ENCODE results near the gene CUL5. TPM values are rescaled to one million over a fixed set of nuclear protein-coding genes. Genes with fewer than 3 reads are reported as not detected.

CUL5 gene
- polyA plus RNA-seq, 1 of the 3 experiments (the other 2 are of a cell fraction) = 8.0 TPM

GRCh38 chr11:108144615-108145014 lies 135.9 kb downstream of the CUL5 start:
- no peak overlapping the region for H3K27ac ChIP-seq (ENCODE audit: low read depth in 2 of 2, low read length in 1 of 2)
- CTCF ChIA-PET = interaction anchor here (1.6 kb wide), 1 partner anchor 10 kb away, joined by 5 read pairs; no protein-coding TSS in a partner anchor
- peaks cover 0 to 2% of the 10 kb centered on the region in 2 experiments; a peak in 1 of 4 replicates for H3K4me1 ChIP-seq (ENCODE audit: control insufficient read depth in 1 of 2, insufficient read depth in 2 of 2, low read depth in 1 of 2, low read length in 1 of 2)
- H3K4me3 ChIP-seq (ENCODE audit: low read depth in 2 of 2, low read length in 1 of 2) = no peak overlapping the region
- 95% methylated on average over 3 of the region's 3 CpGs for WGBS (ENCODE audit: low lambda C conversion rate)
- H4K20me1 ChIP-seq (ENCODE audit: insufficient read depth) = no peaks in the 10 kb centered on the region
- H3K79me2 ChIP-seq (ENCODE audit: insufficient read depth) = no peaks in the 10 kb centered on the region
- H3F3A ChIP-seq (replicated peaks; ENCODE audit: insufficient read depth) = peaks cover 4% of the 10 kb centered on the region
- H3K9me2 ChIP-seq = no peaks in the 10 kb centered on the region
- no peaks in the 10 kb centered on the region for H3K9me3 ChIP-seq
- TF ChIP-seq POLR2AphosphoS5 (IDR thresholded peaks at IDR 0.05; ENCODE audit: low read depth, low read length) = no peak
- no peak for TF ChIP-seq TAF1 (IDR thresholded peaks at IDR 0.05; ENCODE audit: borderline replicate concordance, low read depth, low read length)
- no peak for TF ChIP-seq SIN3A (IDR thresholded peaks at IDR 0.05; ENCODE audit: borderline replicate concordance, low read depth, low read length)
- no peak for TF ChIP-seq FOSL2 (IDR thresholded peaks at IDR 0.05; ENCODE audit: borderline replicate concordance, low read depth)
- TF ChIP-seq FOXM1 (IDR thresholded peaks at IDR 0.05; ENCODE audit: low read depth) = no peak
- TF ChIP-seq ELF1 (IDR thresholded peaks at IDR 0.05) = no peak
- no peak overlapping the region for H3K9ac ChIP-seq
- no peak overlapping the region for H2AFZ ChIP-seq (ENCODE audit: low read depth)
- H3K27me3 ChIP-seq (ENCODE audit: insufficient read depth) = no peaks in the 10 kb centered on the region
- no peak for DNase-seq
- H3K36me3 ChIP-seq (replicated peaks in 1 of 2; ENCODE audit: control insufficient read depth in 1 of 2, insufficient read depth in 2 of 2, low read length in 1 of 2) = peaks cover 69 to 88% of the 10 kb centered on the region in 2 experiments
- POLR2A ChIA-PET = no interaction called here
- H3K4me2 ChIP-seq = no peak overlapping the region

- no peak overlapping the region for H3K27ac ChIP-seq (ENCODE audit: low read depth in 2 of 2, low read length in 1 of 2)
- CTCF ChIA-PET = no interaction called here
- H3K9me3 ChIP-seq = no peaks in the 10 kb centered on the region
- no peak for DNase-seq
- no peak overlapping the region for H3K4me2 ChIP-seq
- peaks cover 64 to 85% of the 10 kb centered on the region in 2 experiments for H3K36me3 ChIP-seq (replicated peaks in 1 of 2; ENCODE audit: control insufficient read depth in 1 of 2, insufficient read depth in 2 of 2, low read length in 1 of 2)
- TF ChIP-seq TCF12 (IDR thresholded peaks at IDR 0.05) = no peak
- no peak for TF ChIP-seq MEF2A (IDR thresholded peaks at IDR 0.05; ENCODE audit: borderline replicate concordance, low read depth)
- no peak for TF ChIP-seq REST (IDR thresholded peaks at IDR 0.05; ENCODE audit: low read depth, low read length)
- no peak for TF ChIP-seq NRF1 (IDR thresholded peaks at IDR 0.05; ENCODE audit: low read depth, low read length)
- no peak for TF ChIP-seq SMC3 (IDR thresholded peaks at IDR 0.05; ENCODE audit: low read depth, low read length)
- no peaks in the 10 kb centered on the region for H3K79me2 ChIP-seq (ENCODE audit: insufficient read depth)
- no peak overlapping the region for H2AFZ ChIP-seq (ENCODE audit: low read depth)
- H3K4me3 ChIP-seq (ENCODE audit: low read depth in 2 of 2, low read length in 1 of 2) = no peak overlapping the region
- no peaks in the 10 kb centered on the region for H3K27me3 ChIP-seq (ENCODE audit: insufficient read depth)
- 93% methylated on average over 1 of the region's 1 CpG for WGBS (ENCODE audit: low lambda C conversion rate)
- POLR2A ChIA-PET = no interaction called here
- H3K9me2 ChIP-seq = no peaks in the 10 kb centered on the region
- H3F3A ChIP-seq (replicated peaks; ENCODE audit: insufficient read depth) = no peaks in the 10 kb centered on the region
- no peaks in the 10 kb centered on the region for H4K20me1 ChIP-seq (ENCODE audit: insufficient read depth)
- peaks cover 0 to 2% of the 10 kb centered on the region in 2 experiments; a peak in 1 of 4 replicates for H3K4me1 ChIP-seq (ENCODE audit: control insufficient read depth in 1 of 2, insufficient read depth in 2 of 2, low read depth in 1 of 2, low read length in 1 of 2)
- H3K9ac ChIP-seq = no peak overlapping the region
Observed at GRCh38 chr11:108147150-108147549, 138.5 kb downstream of the CUL5 start.
